ENCODE results near the gene PCMTD2.
A peak's percentile ranks its signal among the peaks of the same experiment; 100 is the strongest.

Gene PCMTD2

GRCh38 chr20:64255361-64256281, at the start of gene PCMTD2:
Gene PCMTD2 (plus strand): TSS chr20:64255748. CDS start chr20:64259966, 4,218 bp downstream.
- H3K27me3 ChIP-seq (ENCODE audit: insufficient read depth, low read length), result peaks cover 2% of the 10 kb centered on the region
- peak within 1 kb of the TSS; percentile 64 for H3K4me3 ChIP-seq (ENCODE audit: low read length)
- peak within 1 kb of the TSS; percentile 86 for H2AFZ ChIP-seq (ENCODE audit: low read depth, low read length)
- H3K4me1 ChIP-seq (ENCODE audit: insufficient read depth, low read length), result peaks cover 10% of the 10 kb centered on the region
- no peaks in the 10 kb centered on the region for H3K9me3 ChIP-seq (ENCODE audit: low read length)
- peaks cover 4% of the 10 kb centered on the region for H3K36me3 ChIP-seq (ENCODE audit: insufficient read depth, low read length)

GRCh38 chr20:64206614-64207013, 48.9 kb upstream of the PCMTD2 start:
- H3K36me3 ChIP-seq (ENCODE audit: insufficient read depth, low read length), result no peaks in the 10 kb centered on the region
- H3K4me3 ChIP-seq (ENCODE audit: low read length), result no peak overlapping the region
- peaks cover 5% of the 10 kb centered on the region for H3K27me3 ChIP-seq (ENCODE audit: insufficient read depth, low read length)
- H3K4me1 ChIP-seq (ENCODE audit: insufficient read depth, low read length), result no peaks in the 10 kb centered on the region
- no peak overlapping the region for H2AFZ ChIP-seq (ENCODE audit: low read depth, low read length)
- peaks cover 3% of the 10 kb centered on the region for H3K9me3 ChIP-seq (ENCODE audit: low read length)

GRCh38 chr20:64207641-64208590, 47.6 kb upstream of the PCMTD2 start:
- Histone ChIP-seq H3K9me3 (ENCODE audit: low read length) (no peaks in the 10 kb centered on the region), H2AFZ (ENCODE audit: low read depth, low read length) (no peak overlapping the region), H3K4me3 (ENCODE audit: low read length) (no peak overlapping the region), H3K4me1 (ENCODE audit: insufficient read depth, low read length) (no peaks in the 10 kb centered on the region), H3K36me3 (ENCODE audit: insufficient read depth, low read length) (no peaks in the 10 kb centered on the region), H3K27me3 (ENCODE audit: insufficient read depth, low read length) (peaks cover 5% of the 10 kb centered on the region)

- H2AFZ ChIP-seq (ENCODE audit: low read depth, low read length), result no peak overlapping the region
- peaks cover 5% of the 10 kb centered on the region for H3K27me3 ChIP-seq (ENCODE audit: insufficient read depth, low read length)
Measured at GRCh38 chr20:64209148-64209547, 46.4 kb upstream of the PCMTD2 start.

GRCh38 chr20:64210656-64211369, 44.7 kb upstream of the PCMTD2 start:
- Histone ChIP-seq H3K4me3 (ENCODE audit: low read length) (no peak overlapping the region), H3K4me1 (ENCODE audit: insufficient read depth, low read length) (no peaks in the 10 kb centered on the region), H2AFZ (ENCODE audit: low read depth, low read length) (no peak overlapping the region), H3K9me3 (ENCODE audit: low read length) (no peaks in the 10 kb centered on the region), H3K27me3 (ENCODE audit: insufficient read depth, low read length) (peaks cover 5% of the 10 kb centered on the region), H3K36me3 (ENCODE audit: insufficient read depth, low read length) (no peaks in the 10 kb centered on the region)

More at GRCh38 chr20:64209148-64209547, 46.4 kb upstream of the PCMTD2 start:
- no peak overlapping the region for H3K4me3 ChIP-seq (ENCODE audit: low read length)
- H3K9me3 ChIP-seq (ENCODE audit: low read length), result no peaks in the 10 kb centered on the region
- no peaks in the 10 kb centered on the region for H3K36me3 ChIP-seq (ENCODE audit: insufficient read depth, low read length)
- no peaks in the 10 kb centered on the region for H3K4me1 ChIP-seq (ENCODE audit: insufficient read depth, low read length)

- Histone ChIP-seq H3K4me3 (ENCODE audit: low read length) (no peak overlapping the region), H3K36me3 (ENCODE audit: insufficient read depth, low read length) (no peaks in the 10 kb centered on the region), H2AFZ (ENCODE audit: low read depth, low read length) (no peak overlapping the region), H3K9me3 (ENCODE audit: low read length) (no peaks in the 10 kb centered on the region), H3K27me3 (ENCODE audit: insufficient read depth, low read length) (peaks cover 5% of the 10 kb centered on the region), H3K4me1 (ENCODE audit: insufficient read depth, low read length) (no peaks in the 10 kb centered on the region)
Measured at GRCh38 chr20:64211874-64212658, 43.5 kb upstream of the PCMTD2 start.

- Histone ChIP-seq H3K4me1 (ENCODE audit: insufficient read depth, low read length) (no peaks in the 10 kb centered on the region), H3K9me3 (ENCODE audit: low read length) (no peaks in the 10 kb centered on the region), H3K36me3 (ENCODE audit: insufficient read depth, low read length) (no peaks in the 10 kb centered on the region), H3K4me3 (ENCODE audit: low read length) (no peak overlapping the region), H2AFZ (ENCODE audit: low read depth, low read length) (no peak overlapping the region), H3K27me3 (ENCODE audit: insufficient read depth, low read length) (peaks cover 5% of the 10 kb centered on the region)
Measured at GRCh38 chr20:64212755-64213154, 42.8 kb upstream of the PCMTD2 start.

- H3K27me3 ChIP-seq (ENCODE audit: insufficient read depth, low read length), result peaks cover 5% of the 10 kb centered on the region
- H2AFZ ChIP-seq (ENCODE audit: low read depth, low read length), result no peak overlapping the region
Measured at GRCh38 chr20:64214113-64214512, 41.4 kb upstream of the PCMTD2 start.

GRCh38 chr20:64214952-64215351, 40.6 kb upstream of the PCMTD2 start:
- H3K27me3 ChIP-seq (ENCODE audit: insufficient read depth, low read length), result peaks cover 5% of the 10 kb centered on the region
- no peaks in the 10 kb centered on the region for H3K9me3 ChIP-seq (ENCODE audit: low read length)
- H3K4me1 ChIP-seq (ENCODE audit: insufficient read depth, low read length), result no peaks in the 10 kb centered on the region
- no peak overlapping the region for H3K4me3 ChIP-seq (ENCODE audit: low read length)
- no peak overlapping the region for H2AFZ ChIP-seq (ENCODE audit: low read depth, low read length)
- no peaks in the 10 kb centered on the region for H3K36me3 ChIP-seq (ENCODE audit: insufficient read depth, low read length)

More at GRCh38 chr20:64214113-64214512, 41.4 kb upstream of the PCMTD2 start:
- Histone ChIP-seq H3K4me3 (ENCODE audit: low read length) (no peak overlapping the region), H3K36me3 (ENCODE audit: insufficient read depth, low read length) (no peaks in the 10 kb centered on the region), H3K4me1 (ENCODE audit: insufficient read depth, low read length) (no peaks in the 10 kb centered on the region), H3K9me3 (ENCODE audit: low read length) (no peaks in the 10 kb centered on the region)

- H3K36me3 ChIP-seq (ENCODE audit: insufficient read depth, low read length), result no peaks in the 10 kb centered on the region
- no peak overlapping the region for H2AFZ ChIP-seq (ENCODE audit: low read depth, low read length)
- no peak overlapping the region for H3K4me3 ChIP-seq (ENCODE audit: low read length)
- H3K9me3 ChIP-seq (ENCODE audit: low read length), result no peaks in the 10 kb centered on the region
- H3K4me1 ChIP-seq (ENCODE audit: insufficient read depth, low read length), result no peaks in the 10 kb centered on the region
- peaks cover 4% of the 10 kb centered on the region for H3K27me3 ChIP-seq (ENCODE audit: insufficient read depth, low read length)
Measured at GRCh38 chr20:64216036-64216435, 39.5 kb upstream of the PCMTD2 start.

GRCh38 chr20:64216910-64217309, 38.6 kb upstream of the PCMTD2 start:
- H3K36me3 ChIP-seq (ENCODE audit: insufficient read depth, low read length), result no peaks in the 10 kb centered on the region
- H3K9me3 ChIP-seq (ENCODE audit: low read length), result no peaks in the 10 kb centered on the region
- H3K4me3 ChIP-seq (ENCODE audit: low read length), result no peak overlapping the region
- H2AFZ ChIP-seq (ENCODE audit: low read depth, low read length), result no peak overlapping the region
- H3K4me1 ChIP-seq (ENCODE audit: insufficient read depth, low read length), result no peaks in the 10 kb centered on the region
- H3K27me3 ChIP-seq (ENCODE audit: insufficient read depth, low read length), result no peaks in the 10 kb centered on the region
